Spleen (tissue), 11 donors: ENCODE data around the gene HADH. TPM values are rescaled to one million over a fixed set of nuclear protein-coding genes. Genes with fewer than 3 reads are reported as not detected.
"Not testable (repeated sequence)": the region's sequence is repeated elsewhere in the genome, so short reads cannot be mapped to it uniquely, and the experiment has no call there.

ENCODE experiments used
- DNase-seq: peaks from one replicate; pipeline ENCODE4 v3.0.0-alpha.2; 2020
- H3K27ac ChIP-seq, 8 donors: fragments of 200-600 bp; sonication (generic) in 7 of 8; 1 replicate in 4 of 8; 2 replicates in 4 of 8; pipeline versions ENCODE4 v1.5.0 to v1.8.0; 2016 to 2021; ENCODE audit warnings: inconsistent platforms in 4 of 8, mild to moderate bottlenecking in 4 of 8, moderate library complexity in 1 of 8
- H3K27me3 ChIP-seq, 7 donors: fragments of 200-600 bp; sonication (generic) in 6 of 7; replicated peaks in 1 of 7; 1 replicate in 4 of 7; 2 replicates in 3 of 7; pipeline versions ENCODE4 v1.5.0 to v1.8.0; 2016 to 2021; ENCODE audit warnings: inconsistent platforms in 3 of 7, mild to moderate bottlenecking in 1 of 7
- H3K36me3 ChIP-seq, 6 donors: fragments of 200-600 bp; sonication (generic) in 5 of 6; 1 replicate in 4 of 6; 2 replicates in 2 of 6; pipeline versions ENCODE4 v1.5.0 to v1.8.0; 2016 to 2021; ENCODE audit warnings: inconsistent platforms in 2 of 6
- H3K4me1 ChIP-seq, 6 donors: fragments of 200-600 bp; sonication (generic) in 5 of 6; 1 replicate in 3 of 6; 2 replicates in 3 of 6; pipeline versions ENCODE4 v1.5.0 to v1.8.0; 2016 to 2021; ENCODE audit warnings: inconsistent platforms in 3 of 6
- H3K4me3 ChIP-seq, 8 donors: fragments of 200-600 bp; sonication (generic) in 7 of 8; 1 replicate in 4 of 8; 2 replicates in 4 of 8; pipeline versions ENCODE4 v1.5.0 to v1.8.0; 2016 to 2021; ENCODE audit warnings: inconsistent platforms in 4 of 8, mild to moderate bottlenecking in 4 of 8, moderate library complexity in 2 of 8
- H3K9me3 ChIP-seq, 8 donors: fragments of 200-600 bp; sonication (generic) in 7 of 8; 1 replicate in 4 of 8; 2 replicates in 4 of 8; pipeline versions ENCODE4 v1.5.0 to v1.8.0; 2016 to 2021; ENCODE audit warnings: inconsistent platforms in 4 of 8
- CTCF ChIP-seq, 11 experiments: fragments of 200-600 bp in 7 of 11; fragments of 450-650 bp in 4 of 11; sonication (generic) in 4 of 11; IDR thresholded peaks in 8 of 11; conservative IDR thresholded peaks in 3 of 11; 1 replicate in 7 of 11; 2 replicates in 4 of 11; pipeline versions ENCODE4 v1.4.0 to v1.8.0; 2016 to 2021; ENCODE audit warnings: antibody characterized with exemption in 11 of 11, inconsistent platforms in 4 of 11, mild to moderate bottlenecking in 1 of 11
- POLR2A ChIP-seq, 3 donors: fragments of 450-650 bp; IDR thresholded peaks; one replicate each; pipeline ENCODE4 v1.5.1; 2017; ENCODE audit warnings: antibody characterized with exemption in 3 of 3, mild to moderate bottlenecking in 1 of 3
- POLR2AphosphoS5 ChIP-seq, 3 donors: sonication (generic); formaldehyde crosslinking; IDR thresholded peaks; one replicate each; pipeline ENCODE4 v1.5.1; 2017; ENCODE audit warnings: antibody characterized with exemption in 3 of 3
- WGBS, 5 donors: extraction: QIAGEN DNeasy Blood & Tissue Kit in 3 of 5; methylation state at CpG; one replicate each; pipeline versions ENCODE4 v1.1.5 to v1.1.7; 2013 to 2018; 5-methylcytosine and 5-hydroxymethylcytosine counted together
- intact Hi-C: fragments of 100-400 bp; cut with DNase I; formaldehyde crosslinking; loops from one replicate; pipeline ENCODE4 v1.15.0; 2023; ENCODE audit warnings: low total_unique reads
- polyA plus RNA-seq, 3 donors: library from polyadenylated mRNA; stranded (reverse); fragments of 200-250 nt; gene quantifications; one replicate each; pipeline ENCODE4 v1.2.1, GENCODE V29; 2013
- total RNA-seq, 7 donors: library from RNA; depleted of rRNA in 3 of 7; stranded (reverse); fragments of >200 nt in 3 of 7; fragmentation: NEBNext Ultra II Directional in 4 of 7; extraction: Animal tissue kit (Norgen Biotek cat#: 25700) in 4 of 7; gene quantifications; one replicate each; pipeline versions ENCODE4 v1.1.0 to v1.2.1, GENCODE V29; 2016 to 2021
- donor health status: healthy with polysubstance abuse.
- donor health status: DM: no; HTN: no; CAD: no; lungs with moderate emphysema.
- donor health status: DM: no; HTN: no; CAD: no.
- donor health status: Bipolar disorder and iron deficiency.
- donor health status: healthy.
- donor health status: DM: no; HTN: no; CAD: no.
- donor health status: DM: yes; HTN: yes; CAD: no.

Gene HADH
- total and polyA plus RNA-seq, 10 donors: 24.4 to 39.9 (median 29.1) TPM

DNA sequence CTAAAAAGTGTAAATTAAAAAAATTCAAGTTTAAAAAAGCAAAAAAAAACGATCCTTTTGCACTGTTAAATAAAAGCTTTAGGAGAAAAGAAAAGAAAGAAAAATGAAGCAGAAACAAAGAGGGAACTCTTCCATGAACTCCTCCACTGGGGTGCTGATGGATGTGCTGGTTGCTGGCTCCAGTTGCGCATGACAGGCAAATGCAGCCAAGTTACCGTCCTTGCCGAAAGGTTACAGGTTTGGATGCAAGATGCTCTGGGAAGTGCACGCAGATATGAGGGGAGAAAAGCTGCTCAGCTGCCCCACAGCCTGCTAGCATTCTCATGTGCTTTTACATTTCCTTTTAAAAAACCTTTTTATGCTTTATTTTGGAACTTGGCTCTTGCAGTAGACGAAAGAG lies 58.5 kb downstream of the HADH start:
- Histone ChIP-seq H3K27me3 (no peaks in the 10 kb centered on the region), H3K9me3 (no peaks in the 10 kb centered on the region), H3K4me1 (peaks cover 0 to 13% (median 0%) of the 10 kb centered on the region in 6 donors), H3K27ac (no peak overlapping the region), H3K4me3 (no peak overlapping the region), H3K36me3 (no peaks in the 10 kb centered on the region)
- no peak for DNase-seq
- no peak for TF ChIP-seq POLR2A (IDR thresholded peaks at IDR 0.05)
- no peak for TF ChIP-seq CTCF (IDR thresholded peaks at IDR 0.05 in 8 of 11, conservative IDR thresholded peaks at IDR 0.05 in 3 of 11)
- TF ChIP-seq POLR2AphosphoS5 (IDR thresholded peaks at IDR 0.05): no peak
- WGBS, 5 donors: 92 to 94% (median 94%) methylated on average over 6 of the region's 6 CpGs
- intact Hi-C loops: no loop called here

GRCh38 chr4:108048997-108049396 lies 59.3 kb downstream of the HADH start:
- no peaks in the 10 kb centered on the region for H3K9me3 ChIP-seq
- H3K27ac ChIP-seq: no peak overlapping the region
- intact Hi-C loops: no loop called here
- no peaks in the 10 kb centered on the region for H3K27me3 ChIP-seq
- no peaks in the 10 kb centered on the region for H3K36me3 ChIP-seq
- 90 to 93% (median 92%) methylated on average over 7 of the region's 7 CpGs for WGBS, 5 donors
- no peak for DNase-seq
- H3K4me3 ChIP-seq: peak overlapping the region in 3 of 8 donors; percentile 8 to 50 (median 32)
- TF ChIP-seq CTCF (IDR thresholded peaks at IDR 0.05 in 8 of 11, conservative IDR thresholded peaks at IDR 0.05 in 3 of 11) (no peak), POLR2AphosphoS5 (IDR thresholded peaks at IDR 0.05) (no peak), POLR2A (IDR thresholded peaks at IDR 0.05) (no peak)
- peaks cover 0 to 13% (median 0%) of the 10 kb centered on the region in 6 donors for H3K4me1 ChIP-seq

GRCh38 chr4:108049406-108049805 lies 59.7 kb downstream of the HADH start:
- intact Hi-C loops: no loop called here
- Histone ChIP-seq H3K4me1 (peaks cover 0 to 13% (median 0%) of the 10 kb centered on the region in 6 donors), H3K36me3 (no peaks in the 10 kb centered on the region), H3K4me3 (peak overlapping the region in 5 of 8 donors; percentile 7 to 50 (median 11)), H3K9me3 (no peaks in the 10 kb centered on the region), H3K27ac (peak overlapping the region in 2 of 8 donors; percentile 6 to 26), H3K27me3 (no peaks in the 10 kb centered on the region)
- no peak for DNase-seq
- no peak for TF ChIP-seq CTCF (IDR thresholded peaks at IDR 0.05 in 8 of 11, conservative IDR thresholded peaks at IDR 0.05 in 3 of 11)
- no peak for TF ChIP-seq POLR2A (IDR thresholded peaks at IDR 0.05)
- no peak for TF ChIP-seq POLR2AphosphoS5 (IDR thresholded peaks at IDR 0.05)
- 51 to 75% (median 66%) methylated on average over 5 of the region's 5 CpGs for WGBS, 5 donors

DNA sequence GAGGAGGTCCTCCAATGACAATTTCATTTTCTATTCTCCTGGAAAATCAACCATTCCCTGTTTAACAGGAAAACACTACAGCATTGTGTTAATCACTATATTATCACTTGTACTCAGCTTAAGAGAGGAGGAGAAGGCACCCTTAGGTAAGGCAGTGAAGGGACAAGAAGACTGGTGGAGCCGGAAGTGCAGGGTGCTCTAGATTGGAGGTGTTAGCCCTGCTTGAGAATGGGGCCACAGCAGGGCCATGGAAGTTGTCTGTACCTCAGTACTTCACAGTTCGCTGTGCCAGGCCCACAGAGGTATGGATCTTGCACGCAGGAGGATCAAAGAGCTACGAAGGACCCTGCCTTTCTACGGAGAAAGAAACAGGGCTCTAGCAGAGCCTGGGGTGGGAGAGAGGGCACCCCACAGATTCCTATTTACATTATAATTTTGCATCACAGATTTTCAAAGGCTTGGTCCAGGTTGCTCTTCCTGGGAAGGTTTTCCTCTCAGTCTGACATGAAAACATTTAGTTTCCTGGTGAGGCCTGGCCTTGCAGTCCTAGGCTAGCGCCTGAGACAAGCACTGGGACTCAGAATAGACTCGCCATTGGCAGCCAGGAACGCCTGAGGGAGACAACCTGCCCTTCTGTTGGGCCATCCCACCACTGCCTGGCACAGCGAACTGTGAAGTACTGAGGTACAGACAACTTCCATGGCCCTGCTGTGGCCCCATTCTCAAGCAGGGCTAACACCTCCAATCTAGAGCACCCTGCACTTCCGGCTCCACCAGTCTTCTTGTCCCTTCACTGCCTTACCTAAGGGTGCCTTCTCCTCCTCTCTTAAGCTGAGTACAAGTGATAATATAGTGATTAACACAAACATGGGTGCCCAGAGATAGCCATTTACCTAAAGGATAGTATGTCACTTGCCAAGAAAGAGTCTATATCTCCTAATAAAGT lies 60.8 kb downstream of the HADH start:
- H3K4me3 ChIP-seq, intact Hi-C loops, DNase-seq, H3K9me3 ChIP-seq, H3K36me3 ChIP-seq, H3K27me3 ChIP-seq: not testable (repeated sequence)
- peak overlapping the region in 1 of 8 donors; percentile 26 for H3K27ac ChIP-seq
- peaks cover 0 to 13% (median 0%) of the 10 kb centered on the region in 6 donors for H3K4me1 ChIP-seq
- 90 to 95% (median 92%) methylated on average over 8 to 10 of the region's 10 CpGs for WGBS, 5 donors
